ENCODE results near the gene PTPRN2.
"Not testable (repeated sequence)": the region's sequence is repeated elsewhere in the genome, so short reads cannot be mapped to it uniquely, and the experiment has no call there.

The PTPRN2 gene

GRCh38 chr7:158244873-158245723 is 342.5 kb downstream of the PTPRN2 start:
- DNase-seq: no peak

- no peak for DNase-seq
Observed at GRCh38 chr7:158244430-158244829, 343.2 kb downstream of the PTPRN2 start.

- no peak for DNase-seq
Observed at GRCh38 chr7:158241919-158242318, 345.7 kb downstream of the PTPRN2 start.

- no peak for DNase-seq
Observed at GRCh38 chr7:158240801-158241200, 346.8 kb downstream of the PTPRN2 start.

- DNase-seq: peak; percentile 66
Observed at GRCh38 chr7:158239290-158239981, 348.2 kb downstream of the PTPRN2 start.

GRCh38 chr7:158238616-158239289 is 348.9 kb downstream of the PTPRN2 start:
- DNase-seq: no peak

- DNase-seq: no peak
Observed at GRCh38 chr7:158237672-158238335, 349.8 kb downstream of the PTPRN2 start.

- no peak for DNase-seq
Observed at GRCh38 chr7:158236400-158236799, 351.2 kb downstream of the PTPRN2 start.

- no peak for DNase-seq
Observed at GRCh38 chr7:158235862-158236261, 351.8 kb downstream of the PTPRN2 start.

GRCh38 chr7:158229945-158230344 is 357.7 kb downstream of the PTPRN2 start:
- DNase-seq: no peak

GRCh38 chr7:158228986-158229385 is 358.6 kb downstream of the PTPRN2 start:
- peak; percentile 8 for DNase-seq

GRCh38 chr7:158228131-158228530 is 359.5 kb downstream of the PTPRN2 start:
- no peak for DNase-seq

- no peak for DNase-seq
Observed at GRCh38 chr7:158227258-158227984, 360.2 kb downstream of the PTPRN2 start.

- DNase-seq: no peak
Observed at GRCh38 chr7:158216198-158216597, 371.4 kb downstream of the PTPRN2 start.

- DNase-seq: no peak
Observed at GRCh38 chr7:158209435-158209834, 378.2 kb downstream of the PTPRN2 start.

- no peak for DNase-seq
Observed at GRCh38 chr7:158206341-158206740, 381.3 kb downstream of the PTPRN2 start.

GRCh38 chr7:158204453-158204852 is 383.2 kb downstream of the PTPRN2 start:
- no peak for DNase-seq

- DNase-seq: not testable (repeated sequence)
Observed at GRCh38 chr7:158203948-158204347, 383.7 kb downstream of the PTPRN2 start.

- DNase-seq: no peak
Observed at GRCh38 chr7:158194365-158194900, 393.2 kb downstream of the PTPRN2 start.

GRCh38 chr7:158193446-158193845 is 394.2 kb downstream of the PTPRN2 start:
- DNase-seq: no peak

GRCh38 chr7:158192956-158193355 is 394.7 kb downstream of the PTPRN2 start:
- DNase-seq: no peak
